Measurements from ENCODE around the gene SLC6A18.

- TF ChIP-seq CTCF (conservative IDR thresholded peaks at IDR 0.05 in 1 of 2, IDR thresholded peaks at IDR 0.05 in 1 of 2; ENCODE audit: low read depth in 1 of 2, low read length in 2 of 2) (no peak), EZH2 (IDR thresholded peaks at IDR 0.05; ENCODE audit: low read length, missing control alignments) (no peak)
Observed at GRCh38 chr5:1257841-1258240, 32.7 kb downstream of the SLC6A18 start.

All from fibroblast of lung (primary cell).